GM18502 (cell line): ENCODE results near the gene SDCCAG8.
A peak's percentile ranks its signal among the peaks of the same experiment; 100 is the strongest.

ENCODE experiments used
- ATAC-seq: cut with Tn5 transposase; IDR thresholded peaks from one replicate; pipeline ENCODE4 v1.9.1; 2021; ENCODE audit warnings: mild to moderate bottlenecking; ENCODE audit not compliant: unreplicated experiment, poor library complexity

SDCCAG8 gene

DNA sequence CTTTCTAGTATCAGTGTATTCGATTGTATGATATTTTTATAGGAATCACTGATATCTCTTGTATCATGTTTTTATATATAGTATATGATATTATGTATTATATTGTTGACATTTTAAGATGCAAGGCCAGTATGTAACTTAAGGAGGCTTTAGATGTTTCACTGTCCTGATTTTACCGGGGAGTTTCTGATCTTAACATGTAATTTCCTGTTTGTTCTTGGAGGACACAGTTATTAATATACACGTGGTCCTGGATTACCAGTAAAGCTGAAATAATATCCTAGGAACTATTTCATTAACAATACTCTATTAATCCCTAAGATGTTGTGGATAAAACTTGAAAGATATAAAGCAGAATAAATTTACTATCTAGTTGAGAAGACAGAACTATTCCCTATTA lies 19.5 kb downstream of the SDCCAG8 start:
- no peak for ATAC-seq

GRCh38 chr1:243280571-243281129 lies 24.8 kb downstream of the SDCCAG8 start:
- no peak for ATAC-seq

GRCh38 chr1:243281672-243282071 lies 25.8 kb downstream of the SDCCAG8 start:
- no peak for ATAC-seq

- ATAC-seq = no peak
Observed at GRCh38 chr1:243286409-243287122, 30.7 kb downstream of the SDCCAG8 start.

DNA sequence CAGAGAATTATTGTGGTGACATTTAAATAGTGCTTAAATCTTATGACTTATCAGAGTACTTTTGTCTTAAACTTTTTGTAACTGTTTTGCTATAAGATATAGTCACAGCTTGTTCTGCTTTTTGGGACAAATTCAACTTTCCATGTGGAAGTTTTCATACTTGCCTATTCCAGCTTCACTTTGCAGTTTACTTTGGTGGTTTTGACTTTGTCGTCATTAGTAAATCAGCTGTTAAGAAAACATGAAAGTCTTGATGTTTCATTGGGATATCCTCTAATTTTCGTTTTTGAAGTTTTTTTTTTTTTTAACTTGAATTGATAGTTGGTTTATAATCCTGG lies 31.3 kb downstream of the SDCCAG8 start:
- ATAC-seq = no peak

GRCh38 chr1:243287652-243288051 lies 31.8 kb downstream of the SDCCAG8 start:
- ATAC-seq = peak; percentile 94

DNA sequence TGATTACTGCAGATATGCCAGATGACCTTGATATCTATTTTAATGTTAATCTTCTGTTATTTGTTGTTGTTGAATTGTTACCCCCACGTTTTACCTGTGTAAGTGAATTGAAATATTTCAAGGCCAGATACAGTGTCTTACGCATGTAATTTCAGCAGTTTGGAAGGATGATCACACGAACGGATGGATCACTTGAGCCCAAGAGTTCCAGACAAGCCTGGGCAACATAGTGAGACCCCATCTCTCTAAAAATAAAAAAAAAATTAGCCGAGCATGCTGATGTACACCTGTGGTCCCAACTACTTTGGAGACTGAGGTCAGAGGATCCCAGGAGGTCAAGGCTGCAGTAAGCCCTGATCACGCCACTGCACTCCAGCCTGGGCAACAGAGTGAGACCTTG lies 32.2 kb downstream of the SDCCAG8 start:
- ATAC-seq = no peak

GRCh38 chr1:243291292-243291691 lies 35.5 kb downstream of the SDCCAG8 start:
- ATAC-seq = no peak

DNA sequence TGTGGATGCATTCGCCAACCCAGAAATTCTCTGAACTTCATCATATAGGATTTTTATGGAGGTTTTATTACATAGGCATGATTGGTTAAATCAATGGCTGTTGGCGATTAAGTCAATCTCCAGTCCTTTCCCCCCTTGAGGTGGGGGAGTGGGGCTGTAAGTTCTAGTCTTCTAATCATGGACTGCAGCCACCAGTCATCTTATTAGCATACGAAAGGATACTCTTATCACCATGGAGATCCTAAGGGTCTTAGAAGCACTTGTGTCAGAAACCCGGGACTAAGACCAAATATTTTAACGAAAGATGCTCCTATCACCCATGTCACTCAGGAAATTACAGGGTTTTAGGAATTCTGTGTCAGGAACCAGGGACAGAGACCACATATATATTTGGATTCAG lies 36.3 kb downstream of the SDCCAG8 start:
- ATAC-seq = no peak

GRCh38 chr1:243293941-243294722 lies 38.3 kb downstream of the SDCCAG8 start:
- no peak for ATAC-seq

- ATAC-seq = no peak
Observed at GRCh38 chr1:243294723-243295121, 38.9 kb downstream of the SDCCAG8 start.

DNA sequence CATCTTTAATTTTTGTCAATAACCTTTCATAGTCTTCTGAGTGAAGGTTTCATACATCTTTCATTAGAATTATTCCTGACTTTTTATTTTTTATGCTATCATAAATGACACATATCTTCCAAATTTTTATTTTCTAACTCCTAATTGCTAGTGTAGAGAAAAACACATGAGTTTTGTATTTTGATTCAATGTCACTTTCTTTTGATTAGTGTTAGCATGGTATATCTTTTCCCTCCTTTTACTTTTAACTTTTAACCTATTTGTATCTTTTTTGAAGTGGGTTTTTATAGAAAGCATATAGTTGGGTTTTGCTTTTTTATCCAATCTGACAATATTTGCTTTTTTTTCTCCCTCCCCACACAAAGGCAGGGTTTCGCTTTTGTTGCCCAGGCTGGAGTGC lies 43.2 kb downstream of the SDCCAG8 start:
- no peak for ATAC-seq

DNA sequence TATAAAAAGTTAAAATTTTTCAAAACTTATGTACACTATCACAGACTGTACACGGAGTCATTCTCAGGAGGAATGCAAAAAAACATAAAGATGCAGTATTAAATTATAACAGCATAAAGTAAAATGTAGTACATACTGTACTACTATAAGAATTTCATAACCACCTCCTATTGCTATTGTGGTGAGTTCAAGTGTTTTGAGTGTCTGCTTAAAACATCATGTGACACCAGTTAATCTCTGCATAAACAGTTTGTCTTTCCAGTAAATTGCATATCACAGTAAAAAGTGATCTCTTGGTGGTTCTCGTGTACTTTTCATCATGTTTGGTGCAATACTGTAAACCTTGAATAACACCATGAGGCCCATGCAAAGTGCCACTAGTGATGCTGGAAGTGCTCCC lies 45.2 kb downstream of the SDCCAG8 start:
- ATAC-seq = no peak

DNA sequence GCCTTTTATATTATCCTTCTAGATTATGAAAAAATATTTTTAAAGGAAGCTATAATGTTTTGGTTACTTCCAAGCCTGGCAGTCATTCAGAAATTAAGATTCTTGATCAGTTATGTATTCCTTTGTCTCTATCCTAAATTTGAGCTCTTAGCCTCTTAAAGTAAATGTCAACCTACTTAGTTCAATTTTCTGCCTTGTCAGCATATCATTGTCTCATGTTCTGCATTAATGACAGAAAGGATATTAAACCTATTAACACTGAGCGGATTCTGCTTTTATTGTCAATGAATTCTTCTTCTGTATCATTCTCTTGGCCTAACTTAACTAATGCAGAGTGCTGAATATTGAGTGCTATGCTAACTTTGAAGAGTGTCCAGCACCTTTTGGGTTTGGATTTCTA lies 56.0 kb downstream of the SDCCAG8 start:
- no peak for ATAC-seq

- ATAC-seq = peak; percentile 34
Observed at GRCh38 chr1:243312952-243313634, 57.3 kb downstream of the SDCCAG8 start.

DNA sequence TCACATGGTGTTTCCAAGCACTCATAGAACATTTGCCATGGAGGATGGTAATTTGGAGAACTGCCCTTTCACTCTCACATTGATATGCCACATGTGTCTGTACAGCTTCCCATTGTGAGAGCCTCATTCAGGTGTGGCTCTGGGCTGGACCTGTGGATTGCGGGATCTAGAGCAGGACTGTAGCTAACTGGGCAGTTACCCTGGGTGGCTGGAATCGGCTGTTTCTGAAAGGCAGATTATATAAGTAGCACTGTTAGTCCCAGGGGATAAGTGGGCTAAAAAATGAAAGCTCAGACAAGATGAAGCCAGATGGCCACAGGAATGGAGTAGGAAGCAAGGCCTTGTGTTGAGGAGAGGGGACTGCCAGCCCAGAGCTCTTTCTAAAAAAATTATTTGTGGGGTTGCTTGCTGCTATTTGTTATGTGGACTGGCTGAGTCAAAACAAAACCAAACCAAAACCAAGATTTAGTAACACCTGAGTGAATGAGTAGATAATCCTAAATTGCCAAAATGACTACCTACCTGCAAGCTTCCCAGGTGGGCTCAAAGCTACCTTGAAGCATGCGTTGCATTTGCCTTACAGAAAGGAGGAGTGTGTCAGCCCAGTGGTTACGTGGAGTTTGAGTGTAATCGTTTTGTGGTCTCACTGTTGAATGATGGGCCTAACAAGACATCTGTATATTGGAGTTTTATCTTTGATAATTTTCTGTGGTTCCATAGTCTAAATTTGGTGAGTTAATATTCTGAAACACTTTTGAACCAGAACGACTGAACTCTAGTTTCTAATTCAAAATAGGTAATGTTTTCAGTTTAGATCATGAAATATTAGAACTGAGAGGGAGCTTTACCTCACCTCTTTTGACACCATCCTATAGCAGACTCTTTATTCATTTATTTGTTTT lies 58.0 kb downstream of the SDCCAG8 start:
- peak; percentile 72 for ATAC-seq

DNA sequence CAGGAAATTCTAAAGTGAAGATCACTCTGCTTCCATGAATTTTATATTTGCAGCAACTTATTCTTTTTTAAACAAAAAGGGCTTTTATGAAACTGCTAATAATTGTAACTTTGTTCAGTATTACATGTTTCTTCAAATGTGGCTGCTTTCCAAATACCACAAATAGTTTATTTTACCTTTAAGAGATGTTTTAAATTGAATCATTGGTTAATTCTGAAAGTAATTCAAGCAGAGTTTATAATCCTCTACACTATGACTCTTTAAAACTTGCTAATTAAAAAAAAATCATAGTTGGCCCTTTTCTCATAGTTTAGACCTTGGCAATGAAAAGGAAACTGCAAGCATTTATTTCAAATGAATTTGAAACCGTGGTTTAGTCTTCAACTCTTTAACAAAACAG lies 59.6 kb downstream of the SDCCAG8 start:
- ATAC-seq = no peak

DNA sequence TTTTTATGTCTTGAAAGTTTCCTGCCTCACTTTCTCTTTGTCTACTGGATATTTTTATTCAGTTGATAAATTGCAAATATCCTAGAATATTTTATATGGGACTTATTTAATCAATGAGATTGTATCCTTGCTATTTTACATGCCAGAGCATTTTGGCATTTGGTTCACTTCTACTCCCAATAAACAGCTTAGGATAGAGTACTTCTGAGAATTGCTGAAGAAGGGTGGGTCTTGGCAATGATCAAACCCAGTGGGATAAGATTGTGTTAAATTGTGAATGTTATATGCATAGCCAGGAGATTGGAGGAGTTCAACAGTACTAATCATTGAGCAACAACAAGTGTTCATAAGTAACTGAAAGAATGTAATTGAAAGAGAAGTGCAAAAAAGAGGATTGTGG lies 60.1 kb downstream of the SDCCAG8 start:
- no peak for ATAC-seq

- ATAC-seq = no peak
Observed at GRCh38 chr1:243316366-243316989, 60.6 kb downstream of the SDCCAG8 start.

DNA sequence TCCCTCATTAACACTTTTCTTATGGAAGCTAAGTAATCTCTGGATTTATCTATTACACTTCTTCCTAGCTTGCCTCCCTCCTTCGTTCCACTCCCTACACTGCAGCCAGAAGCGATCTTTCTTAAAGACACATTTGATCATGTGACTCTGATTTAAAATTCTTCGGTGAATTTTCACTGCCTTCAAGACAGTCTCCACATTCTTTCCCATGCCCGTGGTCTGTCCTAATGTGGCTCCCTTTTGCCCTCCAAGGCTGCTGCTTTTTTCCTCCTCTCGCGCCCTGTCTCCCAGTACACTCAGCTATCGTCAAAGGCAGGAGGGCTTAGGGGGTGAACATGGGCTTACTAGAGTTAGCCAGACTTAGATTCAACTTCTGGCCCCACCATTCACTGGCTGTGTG lies 64.4 kb downstream of the SDCCAG8 start:
- ATAC-seq = no peak
